K562 (cell line): ENCODE data around the gene ADAMTSL2. TPM values are rescaled to one million over a fixed set of nuclear protein-coding genes. Genes with fewer than 3 reads are reported as not detected.
A peak's percentile ranks its signal among the peaks of the same experiment; 100 is the strongest.

Source experiments
- ATAC-seq: fragments of 200-7000 bp; cut with Tn5 transposase; 3 replicates; pipeline ENCODE4 v1.9.1; 2020; ENCODE audit warnings: moderate library complexity
- BruUV-seq: library from RNA; stranded (reverse); fragments of 400-500 nt; replicated peaks from 2 replicates; lab custom pipeline; 2021; lab: Mats Ljungman, UMichigan
- CTCF ChIA-PET: fragments of 300-600 bp; formaldehyde crosslinking; extraction: SDS; loops from one replicate; lab custom pipeline; 2021; ENCODE audit warnings: low intra/inter-chr PET ratio; lab: Yijun Ruan, JAX
- POLR2A ChIA-PET: fragments of 300-600, 350-650 bp; sonication (Branson Sonifier 250); formaldehyde crosslinking; extraction: SDS; loops from one replicate; lab custom pipeline; 2021; ENCODE audit warnings: antibody characterized with exemption, inconsistent platforms; lab: Yijun Ruan, JAX
- DNase-seq, 4 experiments: peaks; one replicate each; pipeline versions ENCODE4 v3.0.0 to v3.0.0-alpha.2; 2011 to 2018; ENCODE audit warnings: low spot score in 3 of 4, mixed read lengths in 3 of 4; ENCODE audit errors: extremely low read depth in 1 of 4
- FAIRE-seq: peaks from 2 replicates; lab custom pipeline; 2011; peaks lifted over from hg19 to GRCh38; lab: Jason Lieb, UNC
- H2AFZ ChIP-seq: 2 replicates; pipeline ENCODE4 v1.6.0; 2011; ENCODE audit warnings: low read depth, low read length, control low read depth, inconsistent platforms
- H3K27ac ChIP-seq: fragments of 200-600 bp; 3 replicates; pipeline ENCODE4 v1.8.0; 2011; ENCODE audit warnings: low read depth, mild to moderate bottlenecking, control low read depth, inconsistent platforms, low read length, moderate library complexity, mixed read lengths; ENCODE audit errors: extremely low read depth
- H3K27me3 ChIP-seq, 2 experiments: fragments of 300-600 bp in 1 of 2; 2 replicates in 1 of 2; 3 replicates in 1 of 2; pipeline versions ENCODE4 v1.6.0 to v1.8.0; 2011; ENCODE audit warnings: inconsistent platforms in 2 of 2, low read length in 2 of 2, mild to moderate bottlenecking in 1 of 2, mixed read lengths in 1 of 2, moderate library complexity in 1 of 2; ENCODE audit not compliant: control insufficient read depth in 2 of 2, insufficient read depth in 2 of 2
- H3K36me3 ChIP-seq: fragments of 300-600 bp; 3 replicates; pipeline ENCODE4 v1.8.0; 2011; ENCODE audit warnings: mild to moderate bottlenecking, low read length, inconsistent platforms; ENCODE audit not compliant: control insufficient read depth, insufficient read depth
- H3K4me1 ChIP-seq, 2 experiments: fragments of 200-600 bp in 1 of 2; replicated peaks in 1 of 2; 2 replicates in 1 of 2; 3 replicates in 1 of 2; pipeline versions ENCODE4 v1.5.1 to v1.8.0; 2011; ENCODE audit warnings: inconsistent platforms in 2 of 2, low read length in 2 of 2, mild to moderate bottlenecking in 1 of 2, mixed read lengths in 1 of 2, moderate library complexity in 1 of 2; ENCODE audit not compliant: control insufficient read depth in 2 of 2, insufficient read depth in 2 of 2
- H3K4me2 ChIP-seq: 2 replicates; pipeline ENCODE4 v1.6.1; 2011; ENCODE audit warnings: low read length, control low read depth, inconsistent platforms, mixed read lengths; ENCODE audit not compliant: insufficient read depth
- H3K4me3 ChIP-seq: fragments of 200-600 bp; sonication (generic), shearing (Covaris generic); 2 replicates; pipeline ENCODE4 v1.5.1; 2016; ENCODE audit warnings: control low read depth, inconsistent platforms
- H3K79me2 ChIP-seq: fragments of 200-600 bp; 3 replicates; pipeline ENCODE4 v1.8.0; 2011; ENCODE audit warnings: low read length, inconsistent platforms; ENCODE audit not compliant: control insufficient read depth, insufficient read depth
- H3K9ac ChIP-seq, 2 experiments: 2 replicates each; pipeline versions ENCODE4 v1.6.0 to v1.6.1; 2011; ENCODE audit warnings: low read depth in 2 of 2, low read length in 2 of 2, control low read depth in 1 of 2, inconsistent platforms in 1 of 2, mild to moderate bottlenecking in 1 of 2, mixed read lengths in 1 of 2; ENCODE audit not compliant: insufficient read depth in 1 of 2
- H3K9me1 ChIP-seq: one replicate; pipeline ENCODE4 v1.6.0; 2011; ENCODE audit warnings: inconsistent platforms, mild to moderate bottlenecking, low read length, moderate library complexity; ENCODE audit not compliant: control insufficient read depth, insufficient read depth
- H3K9me3 ChIP-seq: replicated peaks from 2 replicates; pipeline ENCODE4 v1.5.1; 2011; ENCODE audit warnings: low read depth, low read length, inconsistent platforms; ENCODE audit not compliant: control insufficient read depth, insufficient read depth
- H4K20me1 ChIP-seq: replicated peaks from 2 replicates; pipeline ENCODE4 v1.6.1; 2011; ENCODE audit warnings: low read length, inconsistent platforms, mixed read lengths; ENCODE audit not compliant: control insufficient read depth, insufficient read depth
- EGR1 ChIP-seq: fragments of 450-650 bp; conservative IDR thresholded peaks from 2 replicates; pipeline ENCODE4 v1.6.1; 2017; ENCODE audit warnings: mild to moderate bottlenecking
- KLF13 ChIP-seq: fragments of 450-650 bp; IDR thresholded peaks from 2 replicates; pipeline ENCODE4 v1.6.1; 2016; ENCODE audit warnings: missing genetic modification characterization, low read depth, mild to moderate bottlenecking, missing compliant biosample characterization, moderate library complexity, borderline replicate concordance
- MEF2D ChIP-seq: conservative IDR thresholded peaks from 2 replicates; pipeline ENCODE4 v1.6.1; 2016; ENCODE audit warnings: low read depth, missing genetic modification characterization, missing compliant biosample characterization
- ZFP1 ChIP-seq: fragments of 450-650 bp; formaldehyde crosslinking; IDR thresholded peaks from 2 replicates; pipeline ENCODE4 v1.4.0; 2020; ENCODE audit warnings: mild to moderate bottlenecking, mixed read lengths
- WGBS: fragments of 100-300 bp; shearing (Covaris generic); methylation state at CpG from one replicate; pipeline ENCODE4 v1.1.6; 2016; ENCODE audit warnings: low coverage, mixed read lengths; ENCODE audit not compliant: insufficient coverage; ENCODE audit errors: missing lambda C conversion rate; 5-methylcytosine and 5-hydroxymethylcytosine counted together
- in situ Hi-C: fragments of 300-500 bp; cut with MboI; formaldehyde crosslinking; loops from 4 replicates; pipeline ENCODE4 v1.15.0; 2018; ENCODE audit warnings: inconsistent platforms, mixed read lengths
- intact Hi-C: fragments of 100-400 bp; cut with micrococcal nuclease; formaldehyde crosslinking; loops from 2 replicates; pipeline ENCODE4 v1.14.2; 2022
- polyA plus RNA-seq, 8 experiments: library from polyadenylated mRNA; depleted of rRNA in 4 of 8; stranded (reverse) in 5 of 8; unstranded in 3 of 8; fragments of >200 nt; fragmentation: Nextera tagmentation in 2 of 8; fragmentation: Illumina TruSeq in 1 of 8; extraction: Ambion mirVana in 2 of 8; extraction: Trizol in 1 of 8; gene quantifications; 2 replicates each; pipeline versions ENCODE4 v1.2.1 to v1.2.3, GENCODE V29; 2011 to 2014; ENCODE audit warnings: inconsistent platforms in 1 of 8, missing spikeins in 1 of 8
- total RNA-seq, 7 experiments: library from RNA; depleted of rRNA in 6 of 7; stranded (reverse); fragments of >200 nt in 6 of 7; fragmentation: Illumina TruSeq in 2 of 7; extraction: Trizol in 2 of 7; gene quantifications; 2 replicates each; pipeline versions ENCODE4 v1.2.1 to v1.2.3, GENCODE V29; 2011 to 2021; ENCODE audit warnings: low replicate concordance in 1 of 7

ADAMTSL2 gene
- total and polyA plus RNA-seq, 9 of the 15 experiments (the other 6 are each of a cell fraction or from before 2014, with no cell fraction given): 0.04 TPM; not detected in 8

DNA sequence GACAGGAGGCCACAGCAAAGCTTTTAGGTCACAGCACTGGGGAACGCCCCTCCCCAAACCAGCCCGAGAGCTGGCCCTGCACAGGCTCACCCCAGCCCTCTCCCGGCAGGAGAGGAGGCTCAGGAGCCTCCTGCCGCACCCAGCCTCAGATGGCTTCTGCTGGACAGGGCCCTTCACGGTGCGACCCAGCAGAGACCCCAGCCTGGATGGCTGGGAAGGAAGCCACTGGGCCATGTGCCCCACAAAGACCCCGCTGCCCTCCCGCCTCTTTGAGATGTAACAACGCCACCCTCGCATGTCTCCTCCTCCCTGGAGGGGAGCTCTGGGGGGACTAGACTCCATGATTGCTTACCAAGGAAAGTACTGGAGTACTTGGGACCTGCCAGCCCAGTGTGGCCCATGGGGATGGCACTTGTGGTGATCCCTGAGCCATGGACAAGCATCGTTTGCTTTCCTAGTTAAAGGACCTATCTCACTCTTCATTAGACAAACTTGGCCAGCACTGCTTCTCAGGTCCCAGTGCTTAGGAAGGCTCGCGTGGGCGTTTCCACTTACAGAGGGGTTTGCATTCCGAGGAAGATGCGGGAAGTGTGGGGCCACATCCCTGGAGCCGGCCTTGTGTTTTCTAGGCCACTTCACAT is 18.8 kb upstream of the ADAMTSL2 start:
- no peak for ATAC-seq

DNA sequence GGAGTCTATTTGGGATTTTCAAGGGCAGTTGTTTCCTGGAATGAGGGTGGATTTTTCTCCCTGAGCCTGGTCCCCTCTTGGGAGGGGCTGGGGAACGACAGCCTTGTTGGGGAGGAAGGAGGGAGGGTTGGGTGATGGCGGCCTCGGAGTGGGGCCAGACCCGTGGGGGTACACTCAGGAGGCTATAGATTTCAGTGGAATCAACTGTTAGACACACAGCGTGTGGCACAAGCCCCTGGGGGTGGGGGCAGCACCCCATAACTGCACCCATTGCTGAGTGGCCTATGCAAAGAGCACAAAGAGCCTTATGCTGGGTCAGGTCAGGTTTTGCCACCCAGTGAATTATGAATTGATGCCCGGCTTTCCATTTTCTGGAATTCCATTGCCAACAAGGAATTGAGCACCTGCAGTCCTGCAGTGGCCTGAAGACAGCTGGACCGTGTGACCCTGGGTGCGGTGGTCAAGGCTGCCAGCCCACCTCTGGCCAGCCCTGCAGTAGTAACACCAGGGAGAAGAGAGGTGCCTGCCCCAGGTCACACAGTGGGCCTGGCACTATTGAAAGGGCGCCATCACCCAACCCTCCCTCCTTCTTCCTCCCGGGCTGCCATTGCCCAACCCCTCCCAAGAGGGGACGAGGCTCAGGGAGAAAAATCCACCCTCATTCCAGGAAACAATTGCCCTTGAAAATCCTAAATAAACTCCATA is 18.1 kb upstream of the ADAMTSL2 start:
- Histone ChIP-seq H4K20me1 (peaks cover 2% of the 10 kb centered on the region), H3K9me1 (no peaks in the 10 kb centered on the region), H3K27me3 (peaks cover 31 to 76% of the 10 kb centered on the region in 2 experiments), H3K4me2 (no peak overlapping the region), H3K9me3 (peaks cover 7% of the 10 kb centered on the region; the same call in 1 of the 2 replicates), H2AFZ (no peak overlapping the region), H3K27ac (no peak overlapping the region), H3K36me3 (no peaks in the 10 kb centered on the region; the same call in 2 of the 3 replicates), H3K4me3 (no peak overlapping the region), H3K9ac (no peak overlapping the region), H3K4me1 (peaks cover 0 to 20% of the 10 kb centered on the region in 2 experiments; a peak in 2 of 5 replicates), H3K79me2 (no peaks in the 10 kb centered on the region)
- ChIA-PET CTCF (no interaction called here), POLR2A (no interaction called here)
- in situ Hi-C loops (no loop called here), intact Hi-C loops (no loop called here)
- TF ChIP-seq KLF13 (tag) (no peak), ZFP1 (CRISPR knock-in tag) (no peak)
- 5% methylated on average over 11 of the region's 11 CpGs for WGBS
- no peak for DNase-seq
- ATAC-seq: no peak
- no TSS peak for BruUV-seq
- no peak for FAIRE-seq

More for the DNA sequence above, 18.8 kb upstream of the ADAMTSL2 start:
- no peak overlapping the region for H3K4me2 ChIP-seq
- H3K9me1 ChIP-seq: no peaks in the 10 kb centered on the region
- TF ChIP-seq MEF2D (tag): no peak
- TF ChIP-seq EGR1: peak; percentile 39; the same call in 1 of the 2 replicates
- TF ChIP-seq, all 486 proteins: peak for 1
- BruUV-seq: no TSS peak
- Histone ChIP-seq H2AFZ (no peak overlapping the region), H3K36me3 (no peaks in the 10 kb centered on the region; the same call in 2 of the 3 replicates), H4K20me1 (peaks cover 2% of the 10 kb centered on the region), H3K4me1 (peaks cover 0 to 20% of the 10 kb centered on the region in 2 experiments; a peak in 2 of 5 replicates), H3K27me3 (peaks cover 31 to 69% of the 10 kb centered on the region in 2 experiments), H3K9ac (peak overlapping the region in 1 of 2 experiments; percentile 26; a peak in 1 of 4 replicates), H3K9me3 (peaks cover 7% of the 10 kb centered on the region; the same call in 1 of the 2 replicates), H3K27ac (no peak overlapping the region), H3K4me3 (no peak overlapping the region), H3K79me2 (no peaks in the 10 kb centered on the region)
- WGBS: under 1% methylated on average over 14 of the region's 17 CpGs
- POLR2A ChIA-PET: interaction anchor here (0.7 kb wide), 1 partner anchor 16 kb away, joined by 5 read pairs; no protein-coding TSS in a partner anchor
- in situ Hi-C loops: no loop called here
- DNase-seq: no peak
- no peak for FAIRE-seq
- CTCF ChIA-PET: no interaction called here
- intact Hi-C loops: no loop called here
